Esophagus squamous epithelium (tissue), 5 donors: ENCODE results near the gene SNX19. TPM values are rescaled to one million over a fixed set of nuclear protein-coding genes. Genes with fewer than 3 reads are reported as not detected.

Experiments used
- DNase-seq: peaks from one replicate; lab custom pipeline; 2025; lab: John Stamatoyannopoulos, UW
- H3K27ac ChIP-seq, 4 donors: fragments of 200-600 bp; sonication (generic); one replicate each; pipeline ENCODE4 v1.5.1; 2016 to 2019; ENCODE audit warnings: mild to moderate bottlenecking in 1 of 4
- H3K27me3 ChIP-seq, 4 donors: fragments of 200-600 bp; sonication (generic); 1 replicate in 3 of 4; 2 replicates in 1 of 4; pipeline versions ENCODE4 v1.5.1 to v1.6.0; 2017 to 2021; ENCODE audit warnings: antibody characterized with exemption in 1 of 4
- H3K36me3 ChIP-seq, 3 donors: fragments of 200-600 bp; sonication (generic); one replicate each; pipeline ENCODE4 v1.5.1; 2016 to 2019
- H3K4me1 ChIP-seq, 3 donors: fragments of 200-600 bp; sonication (generic); one replicate each; pipeline ENCODE4 v1.5.1; 2017 to 2019
- H3K4me3 ChIP-seq, 4 donors: fragments of 200-600 bp; sonication (generic); 1 replicate in 3 of 4; 2 replicates in 1 of 4; pipeline ENCODE4 v1.5.1; 2016 to 2019; ENCODE audit warnings: mild to moderate bottlenecking in 2 of 4, moderate library complexity in 1 of 4
- H3K9me3 ChIP-seq, 3 donors: fragments of 200-600 bp; sonication (generic); one replicate each; pipeline ENCODE4 v1.5.1; 2016 to 2019
- POLR2A ChIP-seq, 4 donors: fragments of 450-650 bp; IDR thresholded peaks; one replicate each; pipeline ENCODE4 v1.6.1; 2017; ENCODE audit warnings: antibody characterized with exemption in 4 of 4, mild to moderate bottlenecking in 4 of 4, moderate library complexity in 3 of 4
- WGBS, 2 donors: methylation state at CpG; one replicate each; pipeline ENCODE4 v1.1.5; 2018; 5-methylcytosine and 5-hydroxymethylcytosine counted together
- intact Hi-C: fragments of 100-400 bp; cut with DNase I; formaldehyde crosslinking; loops from one replicate; pipeline ENCODE4 v1.15.0; 2022
- total RNA-seq, 4 donors: library from RNA; depleted of rRNA; stranded (reverse); fragments of >200 nt; gene quantifications; one replicate each; pipeline ENCODE4 v1.1.0, GENCODE V29; 2016
- TF ChIP-seq, protein P1 (sequence below), 6 experiments: fragments of 450-650 bp in 4 of 6; fragments of 200-600 bp in 2 of 6; sonication (generic) in 2 of 6; IDR thresholded peaks; one replicate each; pipeline ENCODE4 v1.5.1; 2016 to 2019; ENCODE audit warnings: antibody characterized with exemption in 6 of 6, mild to moderate bottlenecking in 4 of 6, moderate library complexity in 4 of 6
- donor health status: DM: yes; HTN: yes; CAD: no.

The SNX19 gene
- total RNA-seq, 4 donors from 2014 or later = 38.0 to 75.0 (median 52.1) TPM

DNA sequence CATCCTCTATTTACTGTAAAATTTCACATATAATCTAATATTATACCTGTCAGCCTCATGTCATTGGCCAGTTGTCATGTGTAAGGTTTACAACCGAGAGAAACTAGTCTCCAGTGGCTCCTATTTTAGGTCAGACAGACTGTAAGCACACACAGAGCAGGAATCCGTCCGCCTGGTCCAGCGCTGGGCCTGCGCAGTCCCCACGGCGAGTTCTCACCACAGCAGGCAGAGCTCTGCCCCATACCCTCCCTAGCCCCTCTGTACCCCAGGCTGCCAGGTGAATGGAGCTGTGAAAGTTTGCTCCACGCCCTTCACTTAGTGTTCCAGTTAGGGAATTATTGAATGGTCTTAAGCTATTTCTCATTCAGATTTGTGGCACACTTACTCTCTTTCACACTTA is 63.7 kb downstream of the SNX19 start:
- DNase-seq = no peak
- Histone ChIP-seq H3K4me3 (no peak overlapping the region), H3K27me3 (no peaks in the 10 kb centered on the region), H3K9me3 (no peaks in the 10 kb centered on the region), H3K27ac (no peak overlapping the region), H3K36me3 (no peaks in the 10 kb centered on the region), H3K4me1 (peaks cover 0 to 25% (median 10%) of the 10 kb centered on the region in 3 donors)
- WGBS, 2 donors = 74% methylated on average over 7 to 8 of the region's 8 CpGs
- TF ChIP-seq, protein P1, sequence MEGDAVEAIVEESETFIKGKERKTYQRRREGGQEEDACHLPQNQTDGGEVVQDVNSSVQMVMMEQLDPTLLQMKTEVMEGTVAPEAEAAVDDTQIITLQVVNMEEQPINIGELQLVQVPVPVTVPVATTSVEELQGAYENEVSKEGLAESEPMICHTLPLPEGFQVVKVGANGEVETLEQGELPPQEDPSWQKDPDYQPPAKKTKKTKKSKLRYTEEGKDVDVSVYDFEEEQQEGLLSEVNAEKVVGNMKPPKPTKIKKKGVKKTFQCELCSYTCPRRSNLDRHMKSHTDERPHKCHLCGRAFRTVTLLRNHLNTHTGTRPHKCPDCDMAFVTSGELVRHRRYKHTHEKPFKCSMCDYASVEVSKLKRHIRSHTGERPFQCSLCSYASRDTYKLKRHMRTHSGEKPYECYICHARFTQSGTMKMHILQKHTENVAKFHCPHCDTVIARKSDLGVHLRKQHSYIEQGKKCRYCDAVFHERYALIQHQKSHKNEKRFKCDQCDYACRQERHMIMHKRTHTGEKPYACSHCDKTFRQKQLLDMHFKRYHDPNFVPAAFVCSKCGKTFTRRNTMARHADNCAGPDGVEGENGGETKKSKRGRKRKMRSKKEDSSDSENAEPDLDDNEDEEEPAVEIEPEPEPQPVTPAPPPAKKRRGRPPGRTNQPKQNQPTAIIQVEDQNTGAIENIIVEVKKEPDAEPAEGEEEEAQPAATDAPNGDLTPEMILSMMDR (IDR thresholded peaks at IDR 0.05) = no peak
- TF ChIP-seq POLR2A (IDR thresholded peaks at IDR 0.05) = no peak
- intact Hi-C loops = loop anchor here (5.0 kb wide), 1 partner anchor 405 kb away; the partner anchor contains the start of gene ADAMTS15

DNA sequence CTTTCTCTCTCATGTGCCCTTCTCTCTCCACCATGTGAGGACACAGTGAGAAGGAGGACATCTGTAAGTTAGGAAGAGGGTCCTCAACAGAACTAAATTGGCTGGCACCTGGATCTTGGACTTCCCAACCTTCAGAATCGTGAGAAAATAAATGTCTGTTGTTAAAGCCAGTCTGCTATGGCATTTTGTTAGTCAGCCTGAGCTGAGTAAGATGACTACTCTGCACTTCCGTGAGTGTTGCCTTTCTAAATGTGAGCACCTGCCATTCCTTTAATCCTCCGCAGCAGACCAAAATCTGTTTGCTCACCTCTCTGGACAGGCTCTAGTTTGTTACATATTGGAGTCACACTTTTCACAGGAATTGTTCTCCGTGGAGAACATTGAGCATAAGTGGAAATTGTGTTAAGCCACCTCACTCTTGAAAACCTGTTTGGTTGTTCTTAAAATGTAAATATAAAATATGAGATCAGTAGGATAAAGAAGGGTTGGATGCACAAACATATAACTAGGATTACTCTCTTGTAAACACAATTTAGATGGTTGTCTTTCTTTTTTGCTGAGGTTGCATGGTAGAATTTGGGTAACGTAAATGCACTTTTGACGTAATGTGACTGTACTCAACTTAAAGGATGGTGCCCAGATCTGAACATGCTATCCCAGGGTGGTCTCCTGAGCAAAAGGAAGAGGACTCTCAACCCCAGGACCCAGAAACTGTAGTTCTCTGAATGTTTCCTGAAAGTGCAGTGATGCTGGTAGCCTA is 65.9 kb downstream of the SNX19 start:
- no peak for DNase-seq
- TF ChIP-seq, protein P1 (IDR thresholded peaks at IDR 0.05) = no peak
- no peak for TF ChIP-seq POLR2A (IDR thresholded peaks at IDR 0.05)
- WGBS, 2 donors = 69 to 77% methylated on average over 6 of the region's 6 CpGs
- H3K4me3 ChIP-seq = no peak overlapping the region
- H3K36me3 ChIP-seq = no peaks in the 10 kb centered on the region
- H3K27ac ChIP-seq = peak overlapping the region in 1 of 4 donors; percentile 2
- intact Hi-C loops = loop anchor here (5.0 kb wide), 1 partner anchor 403 kb away; the partner anchor contains the start of gene ADAMTS15
- H3K27me3 ChIP-seq = no peaks in the 10 kb centered on the region
- no peaks in the 10 kb centered on the region for H3K9me3 ChIP-seq
- H3K4me1 ChIP-seq = peaks cover 0 to 40% (median 10%) of the 10 kb centered on the region in 3 donors

DNA sequence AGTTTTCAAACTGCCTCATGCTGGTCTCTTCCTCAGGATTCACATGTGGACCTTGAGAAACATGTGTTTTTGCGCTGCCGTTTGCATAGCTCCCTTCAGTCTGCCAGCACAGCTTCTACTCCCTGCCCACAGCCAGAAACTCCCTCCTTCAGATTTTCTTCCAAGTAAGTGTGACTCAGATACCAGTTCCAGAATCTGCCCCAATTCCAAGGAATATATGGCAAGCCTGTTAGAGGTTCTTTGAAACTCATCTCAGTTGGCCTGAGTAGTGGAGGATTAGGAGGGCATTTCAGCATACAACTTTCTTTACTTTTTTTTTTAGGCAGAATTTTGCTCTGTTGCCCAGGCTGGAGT is 67.1 kb downstream of the SNX19 start:
- H3K27me3 ChIP-seq = no peaks in the 10 kb centered on the region
- DNase-seq = no peak
- intact Hi-C loops = no loop called here
- H3K27ac ChIP-seq = peak overlapping the region in 2 of 4 donors; percentile 17 to 46
- H3K36me3 ChIP-seq = no peaks in the 10 kb centered on the region
- no peak for TF ChIP-seq POLR2A (IDR thresholded peaks at IDR 0.05)
- TF ChIP-seq, protein P1 (IDR thresholded peaks at IDR 0.05) = no peak
- peaks cover 0 to 40% (median 10%) of the 10 kb centered on the region in 3 donors for H3K4me1 ChIP-seq
- no peaks in the 10 kb centered on the region for H3K9me3 ChIP-seq
- WGBS, 2 donors = 38 to 40% methylated on average over 2 of the region's 2 CpGs
- no peak overlapping the region for H3K4me3 ChIP-seq

DNA sequence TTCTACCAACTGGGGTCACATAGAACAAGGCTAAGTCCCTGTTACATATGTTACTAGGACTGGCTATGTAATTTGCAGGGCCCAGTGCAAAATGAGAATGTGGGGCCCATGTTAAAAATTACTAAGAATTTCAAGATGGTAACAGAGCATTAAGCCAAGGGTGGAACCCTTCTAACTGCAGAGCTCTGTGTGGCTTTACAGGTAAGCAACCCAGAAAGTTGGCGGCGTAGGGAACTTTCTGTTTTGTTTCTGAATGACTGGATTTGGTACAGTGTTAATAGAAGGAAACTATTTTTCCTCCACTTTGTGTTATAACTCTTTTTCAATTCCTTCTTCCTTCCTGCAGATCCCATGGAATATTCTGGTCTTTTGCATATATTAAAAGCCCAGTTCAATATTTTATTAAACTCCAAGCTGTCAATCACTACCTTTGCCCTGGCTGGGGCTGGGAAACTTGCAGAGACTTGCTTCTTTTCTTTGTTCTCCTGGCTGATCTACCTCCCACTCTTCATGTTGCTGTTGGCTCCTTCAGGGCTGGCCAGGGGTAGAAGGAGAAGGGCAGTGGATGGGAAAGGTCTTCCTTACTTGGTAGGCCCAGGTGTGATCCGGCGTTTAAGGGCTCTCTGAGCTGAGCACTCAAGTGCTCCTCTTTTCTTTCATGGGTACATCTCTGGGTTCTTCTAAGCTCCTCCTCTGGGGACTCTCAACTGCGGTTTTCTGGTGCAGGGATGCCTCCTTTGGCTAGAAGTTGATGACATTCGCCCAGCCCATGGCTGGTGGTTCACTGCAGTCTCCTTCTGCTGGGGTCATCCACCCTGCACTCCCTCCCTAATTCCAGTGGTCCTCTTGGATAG is 67.7 kb downstream of the SNX19 start:
- intact Hi-C loops = no loop called here
- no peak overlapping the region for H3K4me3 ChIP-seq
- DNase-seq = no peak
- H3K27ac ChIP-seq = peak overlapping the region in 2 of 4 donors; percentile 17 to 46
- H3K36me3 ChIP-seq = no peaks in the 10 kb centered on the region
- no peaks in the 10 kb centered on the region for H3K27me3 ChIP-seq
- TF ChIP-seq POLR2A (IDR thresholded peaks at IDR 0.05) = no peak
- TF ChIP-seq, protein P1 (IDR thresholded peaks at IDR 0.05) = no peak
- no peaks in the 10 kb centered on the region for H3K9me3 ChIP-seq
- 58 to 65% methylated on average over 6 of the region's 6 CpGs for WGBS, 2 donors
- H3K4me1 ChIP-seq = peaks cover 0 to 40% (median 10%) of the 10 kb centered on the region in 3 donors
